Stimulated activated CD8-positive, alpha-beta memory T cell treated with anti-CD3 and anti-CD28 coated beads, Interleukin-7, amount 100 ng/mL, for 1 hour (primary cell): ENCODE measurements around the gene ZNF786.
A peak's percentile ranks its signal among the peaks of the same experiment; 100 is the strongest.

ENCODE experiments used
- DNase-seq, 2 donors: peaks; one replicate each; pipeline ENCODE4 v3.0.0-alpha.2; 2020; ENCODE audit warnings: low read depth in 2 of 2

Gene ZNF786

DNA sequence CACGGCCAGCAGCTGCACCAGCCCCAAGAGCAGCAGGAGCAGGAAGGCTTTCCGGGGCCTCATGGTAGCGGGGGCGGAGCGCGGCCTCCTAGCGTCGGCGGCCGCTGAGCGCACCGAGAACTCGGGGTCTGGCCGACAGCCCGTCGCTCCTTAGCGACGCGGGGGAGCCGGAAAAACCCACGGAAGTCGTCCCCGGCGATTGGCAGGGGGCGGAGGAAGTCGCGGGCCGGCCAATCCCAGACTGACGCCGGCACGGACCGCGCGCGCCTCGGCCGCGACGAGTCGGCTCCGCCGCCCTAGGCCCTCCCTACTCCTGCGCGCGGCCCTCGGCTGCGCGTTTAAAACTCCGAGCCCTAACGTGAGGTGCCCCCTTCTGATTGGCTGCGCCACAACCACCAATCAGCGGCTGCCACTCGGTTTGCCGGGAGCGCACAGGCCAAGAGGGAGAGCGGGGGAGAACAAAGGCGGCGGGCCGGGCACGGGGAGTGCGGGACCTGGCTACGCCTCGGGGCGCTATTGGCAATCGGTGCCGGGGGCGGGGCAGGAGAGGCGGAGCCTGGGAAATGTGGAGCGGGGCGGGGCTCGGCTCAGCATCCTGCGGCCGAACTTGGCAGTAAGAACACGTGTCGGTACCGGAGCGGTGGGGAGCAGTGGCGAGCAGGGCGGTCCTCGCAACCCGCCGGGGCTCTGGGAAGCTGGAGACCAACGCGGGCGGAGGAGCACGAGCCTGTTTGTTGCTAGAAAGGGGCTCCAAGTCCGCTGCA, 62.0 kb downstream of the ZNF786 start, which contains the start of gene PDIA4:
PDIA4 (minus strand) TSS at position 160 of the 764 bp plus-strand sequence; CDS start at position 63, 97 bp downstream.
- peak; percentile 99 for DNase-seq

- DNase-seq = no peak
These were observed 62.7 kb downstream of the ZNF786 start for GRCh38 chr7:149027611-149028345.

- DNase-seq = no peak
These were observed 63.5 kb downstream of the ZNF786 start for GRCh38 chr7:149027055-149027454.

DNA sequence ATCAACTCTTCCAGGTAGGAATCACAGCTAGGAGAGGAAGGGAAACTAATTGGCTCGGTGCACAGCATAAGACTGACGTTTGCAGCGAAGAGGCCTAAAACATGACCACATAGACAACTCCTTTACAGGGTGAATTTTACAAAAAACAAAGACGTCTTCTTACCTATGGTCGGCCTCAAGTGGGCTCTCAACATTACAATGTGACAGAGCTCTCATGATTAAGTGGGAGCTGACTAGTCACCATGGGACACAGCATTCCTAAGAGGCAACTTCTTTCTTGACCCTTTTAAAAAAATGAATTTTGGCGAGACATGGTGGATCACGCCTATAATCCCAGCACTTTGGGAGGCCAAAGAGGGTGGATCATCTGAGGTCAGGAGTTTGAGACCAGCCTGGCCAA, 66.9 kb downstream of the ZNF786 start:
- no peak for DNase-seq

GRCh38 chr7:149022756-149023360, 67.7 kb downstream of the ZNF786 start:
- DNase-seq = no peak

GRCh38 chr7:149021725-149022062, 68.8 kb downstream of the ZNF786 start:
- no peak for DNase-seq

DNA sequence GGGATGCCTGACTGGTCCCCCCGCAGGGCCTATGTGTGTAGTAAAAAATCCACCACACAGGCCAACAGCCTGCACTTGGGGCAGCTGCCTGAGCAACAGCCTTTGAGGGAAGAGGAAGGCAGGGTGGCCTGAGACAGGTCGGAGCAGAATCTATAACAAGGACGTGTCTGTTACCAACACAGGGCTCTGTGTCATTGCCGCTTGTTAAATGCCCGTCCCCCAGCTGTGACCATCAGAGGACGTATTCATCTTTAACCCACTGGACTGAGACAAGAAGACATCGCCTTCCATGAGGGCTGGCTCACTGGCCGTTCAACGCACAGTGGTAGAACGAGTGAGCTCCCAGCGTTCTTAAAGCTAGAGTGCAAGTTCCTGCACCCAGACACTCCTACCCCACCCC, 70.0 kb downstream of the ZNF786 start:
- DNase-seq = no peak
